Posterior vena cava (tissue), 2 donors: ENCODE results near the gene CPOX. TPM values are rescaled to one million over a fixed set of nuclear protein-coding genes. Genes with fewer than 3 reads are reported as not detected.
A peak's percentile ranks its signal among the peaks of the same experiment; 100 is the strongest.
"Not testable (repeated sequence)": the region's sequence is repeated elsewhere in the genome, so short reads cannot be mapped to it uniquely, and the experiment has no call there.

Experiments used
- DNase-seq: peaks from one replicate; pipeline ENCODE4 v3.0.0-alpha.2; 2020; ENCODE audit warnings: low spot score
- intact Hi-C, 2 donors: fragments of 100-400 bp; cut with DNase I; formaldehyde crosslinking; loops; one replicate each; pipeline versions ENCODE4 v1.14.1 to v1.14.2; 2022 to 2023
- long read RNA-seq, 2 donors: library from polyadenylated mRNA; unstranded; transcript quantifications; one replicate each; pipeline ENCODE4 v2.0.0, GENCODE V29; 2020 to 2021
- total RNA-seq, 2 donors: library from RNA; stranded (reverse); fragmentation: NEBNext Ultra II Directional; extraction: Animal tissue kit (Norgen Biotek cat#: 25700); gene quantifications; one replicate each; pipeline ENCODE4 v1.2.1, GENCODE V29; 2021
- donor health status: DM: yes; HTN: yes; CAD: no.
- donor health status: DM: yes; HTN: yes; CAD: no.

The CPOX gene
- 10 to 100 TPM; 12.2 to 12.7 TPM for total RNA-seq
- long read RNA-seq, donor 1, partial matches to known transcripts, result 2 of 4 reads
- long read RNA-seq, donor 1, other reads (novel, unspliced or antisense), result 1 of 4 reads
- long read RNA-seq, donor 2, partial matches to known transcripts, result 1 of 1 reads
- long read RNA-seq, donor 2, other reads (novel, unspliced or antisense), result 0 of 1 reads

GRCh38 chr3:98593046-98593936, at the start of gene CPOX:
CPOX (minus strand) TSS chr3:98593611; CDS start chr3:98593504, 107 bp downstream.
- intact Hi-C loops, result loop anchor here (10.0 kb wide), 2 partner anchors 202 to 402 kb away; no protein-coding TSS in a partner anchor
- DNase-seq, result peak; percentile 97

- intact Hi-C loops, DNase-seq: not testable (repeated sequence)
Measured at GRCh38 chr3:98642769-98643168, 49.4 kb upstream of the CPOX start.

- DNase-seq, intact Hi-C loops: not testable (repeated sequence)
Measured at GRCh38 chr3:98641756-98642155, 48.3 kb upstream of the CPOX start.

- DNase-seq, intact Hi-C loops: not testable (repeated sequence)
Measured at GRCh38 chr3:98638515-98638914, 45.1 kb upstream of the CPOX start.

GRCh38 chr3:98630416-98630815, 37.0 kb upstream of the CPOX start:
- intact Hi-C loops, result no loop called here
- no peak for DNase-seq

- intact Hi-C loops, result no loop called here
- no peak for DNase-seq
Measured at GRCh38 chr3:98628317-98628716, 34.9 kb upstream of the CPOX start.

- intact Hi-C loops, result no loop called here
- DNase-seq, result no peak
Measured at GRCh38 chr3:98626151-98626550, 32.7 kb upstream of the CPOX start.

GRCh38 chr3:98623572-98624280, 30.3 kb upstream of the CPOX start:
- intact Hi-C loops, result no loop called here
- no peak for DNase-seq

GRCh38 chr3:98617841-98618240, 24.4 kb upstream of the CPOX start:
- no peak for DNase-seq
- intact Hi-C loops, result no loop called here

GRCh38 chr3:98613616-98614015, 20.2 kb upstream of the CPOX start:
- DNase-seq, result no peak
- intact Hi-C loops, result no loop called here

- no peak for DNase-seq
- intact Hi-C loops, result no loop called here
Measured at GRCh38 chr3:98612996-98613517, 19.6 kb upstream of the CPOX start.

GRCh38 chr3:98612587-98612986, 19.2 kb upstream of the CPOX start:
- intact Hi-C loops, result no loop called here
- no peak for DNase-seq

- intact Hi-C loops, result no loop called here
- no peak for DNase-seq
Measured at GRCh38 chr3:98608029-98608428, 14.6 kb upstream of the CPOX start.

- intact Hi-C loops, result loop anchor here in 1 of 2 donors (5.0 kb wide), 1 partner anchor 209 kb away; no protein-coding TSS in a partner anchor
- DNase-seq, result no peak
Measured at GRCh38 chr3:98603580-98603979, 10.2 kb upstream of the CPOX start.

GRCh38 chr3:98602078-98602678, 8.8 kb upstream of the CPOX start:
- no peak for DNase-seq
- intact Hi-C loops, result loop anchor here in 1 of 2 donors (5.0 kb wide), 1 partner anchor 210 kb away; no protein-coding TSS in a partner anchor

- intact Hi-C loops, result loop anchor here in 1 of 2 donors (5.0 kb wide), 1 partner anchor 211 kb away; no protein-coding TSS in a partner anchor
- no peak for DNase-seq
Measured at GRCh38 chr3:98601180-98601579, 7.8 kb upstream of the CPOX start.

GRCh38 chr3:98600412-98601095, 7.1 kb upstream of the CPOX start:
- intact Hi-C loops, result loop anchor here in 1 of 2 donors (5.0 kb wide), 1 partner anchor 212 kb away; no protein-coding TSS in a partner anchor

GRCh38 chr3:98599647-98600411, 6.4 kb upstream of the CPOX start:
- no peak for DNase-seq

More at GRCh38 chr3:98600412-98601095, 7.1 kb upstream of the CPOX start:
- DNase-seq, result no peak

More at GRCh38 chr3:98599647-98600411, 6.4 kb upstream of the CPOX start:
- intact Hi-C loops, result loop anchor here (5.0 to 10.0 kb wide), 3 partner anchors 195 to 395 kb away; no protein-coding TSS in a partner anchor
